Gastroesophageal sphincter (tissue), 3 donors: ENCODE measurements around the gene HEBP1.

ENCODE experiments used
- EP300 ChIP-seq: sonication (generic); formaldehyde crosslinking; IDR thresholded peaks from one replicate; pipeline ENCODE4 v1.6.1; 2017; ENCODE audit warnings: antibody characterized with exemption, mild to moderate bottlenecking
- POLR2AphosphoS5 ChIP-seq: sonication (generic); formaldehyde crosslinking; IDR thresholded peaks from one replicate; pipeline ENCODE4 v1.6.1; 2017; ENCODE audit warnings: antibody characterized with exemption
- TF ChIP-seq, protein P1 (sequence below), 4 experiments: fragments of 200-600 bp in 2 of 4; fragments of 450-650 bp in 2 of 4; sonication (generic) in 1 of 4; IDR thresholded peaks; one replicate each; pipeline ENCODE4 v1.5.1; 2017 to 2019; ENCODE audit warnings: antibody characterized with exemption in 4 of 4, mild to moderate bottlenecking in 2 of 4, moderate library complexity in 2 of 4

DNA sequence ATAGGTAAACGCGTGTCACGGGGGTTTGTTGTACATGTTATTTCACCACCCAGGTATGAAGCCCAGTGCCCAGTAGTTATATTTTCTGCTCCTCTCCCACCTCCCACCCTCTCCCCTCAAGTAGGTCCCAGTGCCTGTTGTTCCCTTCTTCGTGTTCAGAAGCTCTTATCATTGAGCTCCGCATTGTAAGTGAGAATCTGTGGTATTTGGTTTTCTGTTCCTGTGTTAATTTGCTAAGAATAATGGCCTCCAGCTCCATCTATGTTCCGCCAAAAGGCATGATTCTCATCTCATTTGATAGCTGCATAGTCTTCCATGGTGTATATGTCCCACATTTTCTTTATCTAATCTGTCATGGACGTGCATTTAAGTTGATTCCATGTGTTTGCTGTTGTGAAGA, 41.2 kb downstream of the HEBP1 start:
- TF ChIP-seq, protein P1, sequence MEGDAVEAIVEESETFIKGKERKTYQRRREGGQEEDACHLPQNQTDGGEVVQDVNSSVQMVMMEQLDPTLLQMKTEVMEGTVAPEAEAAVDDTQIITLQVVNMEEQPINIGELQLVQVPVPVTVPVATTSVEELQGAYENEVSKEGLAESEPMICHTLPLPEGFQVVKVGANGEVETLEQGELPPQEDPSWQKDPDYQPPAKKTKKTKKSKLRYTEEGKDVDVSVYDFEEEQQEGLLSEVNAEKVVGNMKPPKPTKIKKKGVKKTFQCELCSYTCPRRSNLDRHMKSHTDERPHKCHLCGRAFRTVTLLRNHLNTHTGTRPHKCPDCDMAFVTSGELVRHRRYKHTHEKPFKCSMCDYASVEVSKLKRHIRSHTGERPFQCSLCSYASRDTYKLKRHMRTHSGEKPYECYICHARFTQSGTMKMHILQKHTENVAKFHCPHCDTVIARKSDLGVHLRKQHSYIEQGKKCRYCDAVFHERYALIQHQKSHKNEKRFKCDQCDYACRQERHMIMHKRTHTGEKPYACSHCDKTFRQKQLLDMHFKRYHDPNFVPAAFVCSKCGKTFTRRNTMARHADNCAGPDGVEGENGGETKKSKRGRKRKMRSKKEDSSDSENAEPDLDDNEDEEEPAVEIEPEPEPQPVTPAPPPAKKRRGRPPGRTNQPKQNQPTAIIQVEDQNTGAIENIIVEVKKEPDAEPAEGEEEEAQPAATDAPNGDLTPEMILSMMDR (IDR thresholded peaks at IDR 0.05) = no peak
- TF ChIP-seq EP300 (no peak), POLR2AphosphoS5 (no peak)
